ENCODE data around the gene HCN2. TPM values are rescaled to one million over a fixed set of nuclear protein-coding genes. Genes with fewer than 3 reads are reported as not detected.

HCN2 gene
- total RNA-seq, 4 donors from 2014 or later = 0.14 to 1.00 (median 0.64) TPM; not detected in 1

- H3K27ac ChIP-seq = peak overlapping the region; percentile 19 to 70 (median 55)
- H3K9me3 ChIP-seq = no peaks in the 10 kb centered on the region
- in situ Hi-C loops (cut with MboI; ENCODE audit: low pct_ligation_motif_present in 1 of 4, low pct_unique_long_range_greater_than_20kb in 1 of 4, low sequenced_read_pairs in 3 of 4) = no loop called here
- no peak for TF ChIP-seq POLR2A (IDR thresholded peaks at IDR 0.05)
- TF ChIP-seq CTCF (IDR thresholded peaks at IDR 0.05) = no peak
- TF ChIP-seq POLR2AphosphoS5 (IDR thresholded peaks at IDR 0.05) = no peak
- no peak for TF ChIP-seq EP300 (IDR thresholded peaks at IDR 0.05; ENCODE audit: low read depth)
- peak overlapping the region in 2 of 4 donors; percentile 21 to 40 for H3K4me3 ChIP-seq
- intact Hi-C loops (cut with DNase I; ENCODE audit: low total_unique reads) = no loop called here
- no peaks in the 10 kb centered on the region for H3K36me3 ChIP-seq
- WGBS, 2 donors (ENCODE audit: low coverage in 1 of 2) = 44% methylated on average over 22 of the region's 38 CpGs; no CpG with 5 or more reads in 1 of the 2 donors
- peaks cover 0 to 21% (median 5%) of the 10 kb centered on the region in 4 donors for H3K4me1 ChIP-seq
- peaks cover 32% of the 10 kb centered on the region for H3K27me3 ChIP-seq
- DNase-seq = peak; percentile 52
These were observed 20.6 kb downstream of the HCN2 start for GRCh38 chr19:610071-610800.

GRCh38 chr19:610801-611480 is 21.3 kb downstream of the HCN2 start:
- peak; percentile 54 for DNase-seq
- intact Hi-C loops (cut with DNase I; ENCODE audit: low total_unique reads) = no loop called here
- TF ChIP-seq EP300 (IDR thresholded peaks at IDR 0.05; ENCODE audit: low read depth) = no peak
- in situ Hi-C loops (cut with MboI; ENCODE audit: low pct_ligation_motif_present in 1 of 4, low pct_unique_long_range_greater_than_20kb in 1 of 4, low sequenced_read_pairs in 3 of 4) = no loop called here
- peaks cover 0 to 21% (median 5%) of the 10 kb centered on the region in 4 donors for H3K4me1 ChIP-seq
- WGBS, 2 donors (ENCODE audit: low coverage in 1 of 2) = 16 to 19% methylated on average over 5 to 34 of the region's 36 CpGs
- H3K27ac ChIP-seq = peak overlapping the region; percentile 19 to 70 (median 55)
- no peaks in the 10 kb centered on the region for H3K9me3 ChIP-seq
- H3K4me3 ChIP-seq = peak overlapping the region in 2 of 4 donors; percentile 21 to 40
- no peaks in the 10 kb centered on the region for H3K36me3 ChIP-seq
- peaks cover 32% of the 10 kb centered on the region for H3K27me3 ChIP-seq

- intact Hi-C loops (cut with DNase I; ENCODE audit: low total_unique reads) = no loop called here
- H3K9me3 ChIP-seq = no peaks in the 10 kb centered on the region
These were observed 21.8 kb downstream of the HCN2 start for GRCh38 chr19:611481-611868.

GRCh38 chr19:612941-613340 is 23.3 kb downstream of the HCN2 start:
- DNase-seq = no peak
- intact Hi-C loops (cut with DNase I; ENCODE audit: low total_unique reads) (no loop called here), in situ Hi-C loops (cut with MboI; ENCODE audit: low pct_ligation_motif_present in 1 of 4, low pct_unique_long_range_greater_than_20kb in 1 of 4, low sequenced_read_pairs in 3 of 4) (no loop called here)
- Histone ChIP-seq H3K27ac (no peak overlapping the region), H3K9me3 (no peaks in the 10 kb centered on the region), H3K4me1 (peaks cover 0 to 28% (median 9%) of the 10 kb centered on the region in 4 donors), H3K36me3 (peaks cover 0 to 5% (median under 1%) of the 10 kb centered on the region in 4 donors), H3K4me3 (no peak overlapping the region), H3K27me3 (peaks cover 41% of the 10 kb centered on the region)
- 85 to 93% methylated on average over 5 to 32 of the region's 33 CpGs for WGBS, 2 donors (ENCODE audit: low coverage in 1 of 2)
- TF ChIP-seq EP300 (IDR thresholded peaks at IDR 0.05; ENCODE audit: low read depth) (no peak), CTCF (IDR thresholded peaks at IDR 0.05) (no peak), POLR2AphosphoS5 (IDR thresholded peaks at IDR 0.05) (no peak), POLR2A (IDR thresholded peaks at IDR 0.05) (no peak)

More at GRCh38 chr19:611481-611868, 21.8 kb downstream of the HCN2 start:
- no peak for DNase-seq
- Histone ChIP-seq H3K4me3 (no peak overlapping the region), H3K27me3 (peaks cover 34% of the 10 kb centered on the region), H3K27ac (peak overlapping the region; percentile 19 to 70 (median 55)), H3K4me1 (peaks cover 0 to 24% (median 7%) of the 10 kb centered on the region in 4 donors), H3K36me3 (no peaks in the 10 kb centered on the region)
- WGBS, 2 donors (ENCODE audit: low coverage in 1 of 2) = 18% methylated on average over 13 of the region's 13 CpGs; no CpG with 5 or more reads in 1 of the 2 donors
- TF ChIP-seq EP300 (IDR thresholded peaks at IDR 0.05; ENCODE audit: low read depth) = no peak
- TF ChIP-seq POLR2A (IDR thresholded peaks at IDR 0.05) = no peak
- TF ChIP-seq POLR2AphosphoS5 (IDR thresholded peaks at IDR 0.05) = no peak
- TF ChIP-seq CTCF (IDR thresholded peaks at IDR 0.05) = no peak
- in situ Hi-C loops (cut with MboI; ENCODE audit: low pct_ligation_motif_present in 1 of 4, low pct_unique_long_range_greater_than_20kb in 1 of 4, low sequenced_read_pairs in 3 of 4) = no loop called here

Measured in transverse colon (tissue), 4 donors.